Mesangial cell (primary cell): ENCODE measurements around the gene OR2Z1. TPM values are rescaled to one million over a fixed set of nuclear protein-coding genes. Genes with fewer than 3 reads are reported as not detected.

Experiments used
- total RNA-seq: library from RNA; depleted of rRNA; stranded (reverse); fragments of >200 nt; gene quantifications from 2 replicates; pipeline ENCODE4 v1.2.3, GENCODE V29; 2015

Gene OR2Z1
- not detected in 2 replicates for total RNA-seq

DNA sequence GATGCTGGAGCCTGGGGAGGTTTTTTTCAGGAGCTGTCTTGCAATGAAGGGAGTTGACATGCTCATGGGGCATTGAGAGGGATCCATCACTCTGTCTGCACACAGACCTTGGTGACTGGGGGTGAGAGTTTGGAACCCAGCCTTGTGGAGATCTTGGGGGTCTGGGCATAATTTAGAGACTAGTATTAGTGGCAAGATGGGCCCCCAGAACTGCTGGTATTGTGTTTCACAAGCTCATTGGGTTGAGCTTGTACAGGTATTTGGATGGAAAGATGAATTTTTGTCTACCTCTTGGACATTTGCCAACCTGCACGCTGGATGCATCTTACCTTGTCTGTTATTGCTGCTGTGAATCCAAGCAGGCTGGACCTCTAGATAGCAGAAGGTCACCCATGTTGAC is at the start of gene OR2Z1:
TSS of gene OR2Z1 (plus strand) at position 301 of the 400 bp plus-strand sequence. CDS start 9,395 bp downstream, outside the sequence.

DNA sequence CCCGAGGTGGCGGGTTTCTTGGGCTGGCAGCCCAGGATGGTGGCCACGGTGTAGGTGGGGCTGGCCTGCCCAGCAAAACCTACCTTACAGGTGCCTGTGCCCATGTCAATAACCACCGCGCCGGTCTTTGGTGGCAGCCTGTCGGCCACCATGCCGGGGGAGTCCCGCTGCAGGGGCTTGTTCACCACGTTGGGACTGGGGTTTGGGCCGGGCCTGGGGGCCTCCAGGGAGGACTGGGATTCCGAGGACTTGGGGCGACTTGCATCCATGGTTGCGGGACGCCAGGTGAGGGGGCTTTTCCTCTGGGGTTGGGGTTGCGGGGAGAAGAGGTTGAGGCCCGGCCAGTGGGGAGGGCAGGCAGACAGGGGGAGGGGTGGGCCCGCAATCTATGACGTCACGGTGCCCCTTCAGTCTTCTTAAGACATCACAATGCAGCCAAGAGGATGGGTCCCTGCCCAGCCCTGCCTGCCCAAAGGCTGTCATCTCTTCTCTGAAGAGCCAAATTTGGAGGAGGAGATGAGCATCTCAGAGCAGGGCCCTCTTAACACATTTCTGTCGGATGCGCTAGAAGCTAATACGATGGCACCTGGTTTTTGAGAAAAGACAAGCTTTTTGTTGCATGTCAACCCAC is 22.9 kb upstream of the OR2Z1 start, which contains the start of gene ACTL9:
TSS of gene ACTL9 (minus strand) at position 363 of the 631 bp plus-strand sequence. CDS start at position 269, 94 bp downstream.

Other genes starting within 250 kb of the OR2Z1 start
- not detected in 2 replicates for gene PRAM1, start 219.0 kb upstream of the OR2Z1 start, total RNA-seq
- 18.1 and 18.5 TPM in 2 replicates for gene ZNF414, start 207.5 kb upstream of the OR2Z1 start, total RNA-seq
- gene MYO1F, start 144.2 kb upstream of the OR2Z1 start, total RNA-seq = 0.25 TPM in 1 of 2 replicates, not detected in the other
- 5.5 and 22.7 TPM in 2 replicates for gene ADAMTS10, start 110.9 kb upstream of the OR2Z1 start, total RNA-seq
- gene NFILZ, start 91.0 kb upstream of the OR2Z1 start, total RNA-seq = not detected in 2 replicates
- gene ACTL9, start 22.8 kb upstream of the OR2Z1 start, total RNA-seq = not detected in 2 replicates
- gene ZNF558, start 110.7 kb downstream of the OR2Z1 start, total RNA-seq = 8.8 and 20.0 TPM in 2 replicates
- gene MBD3L1, start 110.7 kb downstream of the OR2Z1 start, total RNA-seq = not detected in 2 replicates